GM23248 (cell line): Measurements from ENCODE around the gene ITGB2. TPM values are rescaled to one million over a fixed set of nuclear protein-coding genes. Genes with fewer than 3 reads are reported as not detected.

ENCODE experiments used
- DNase-seq: peaks from one replicate; pipeline ENCODE4 v3.0.0-alpha.2; 2015
- H2AFZ ChIP-seq: fragments of 200-600 bp; sonication (generic); 2 replicates; pipeline ENCODE4 v1.6.1; 2016; ENCODE audit warnings: antibody characterized with exemption
- H3F3A ChIP-seq: fragments of 200-600 bp; sonication (generic); 2 replicates; pipeline ENCODE4 v1.6.1; 2016; ENCODE audit warnings: mild to moderate bottlenecking, antibody characterized with exemption, mixed run types; ENCODE audit not compliant: insufficient read depth
- H3K27ac ChIP-seq: fragments of 200-600 bp; sonication (generic); 2 replicates; pipeline ENCODE4 v1.5.1; 2016; ENCODE audit warnings: mild to moderate bottlenecking
- H3K27me3 ChIP-seq: fragments of 200-600 bp; sonication (generic); replicated peaks from 2 replicates; pipeline ENCODE4 v1.6.1; 2016; ENCODE audit warnings: mild to moderate bottlenecking; ENCODE audit not compliant: insufficient read depth
- H3K36me3 ChIP-seq: fragments of 200-600 bp; sonication (generic); 2 replicates; pipeline ENCODE4 v1.6.1; 2016; ENCODE audit warnings: low read depth, mild to moderate bottlenecking
- H3K4me1 ChIP-seq: fragments of 200-600 bp; sonication (generic); 2 replicates; pipeline ENCODE4 v1.6.1; 2016; ENCODE audit warnings: mild to moderate bottlenecking; ENCODE audit not compliant: insufficient read depth
- H3K4me2 ChIP-seq: fragments of 200-600 bp; sonication (generic); one replicate; pipeline ENCODE4 v1.6.1; 2016; ENCODE audit warnings: mild to moderate bottlenecking; ENCODE audit not compliant: unreplicated experiment
- H3K4me3 ChIP-seq: fragments of 200-600 bp; sonication (generic); 2 replicates; pipeline ENCODE4 v1.5.1; 2016; ENCODE audit warnings: mild to moderate bottlenecking
- H3K79me2 ChIP-seq: fragments of 200-600 bp; sonication (generic); 2 replicates; pipeline ENCODE4 v1.6.1; 2016; ENCODE audit warnings: mild to moderate bottlenecking; ENCODE audit not compliant: insufficient read depth
- H3K9ac ChIP-seq: fragments of 200-600 bp; sonication (generic); 2 replicates; pipeline ENCODE4 v1.6.1; 2016; ENCODE audit warnings: mild to moderate bottlenecking
- H3K9me2 ChIP-seq: fragments of 200-600 bp; sonication (generic); 2 replicates; pipeline ENCODE4 v1.6.1; 2016; ENCODE audit warnings: mixed run types, mild to moderate bottlenecking, moderate library complexity; ENCODE audit not compliant: insufficient read depth
- H3K9me3 ChIP-seq: fragments of 200-600 bp; sonication (generic); one replicate; pipeline ENCODE4 v1.6.1; 2017; ENCODE audit warnings: low read depth
- H4K20me1 ChIP-seq: fragments of 200-600 bp; sonication (generic); 2 replicates; pipeline ENCODE4 v1.6.0; 2016; ENCODE audit not compliant: insufficient read depth
- EZH2 ChIP-seq: fragments of 200-600 bp; sonication (generic); IDR thresholded peaks from 2 replicates; pipeline ENCODE4 v1.6.1; 2018; ENCODE audit warnings: antibody characterized with exemption, mild to moderate bottlenecking; ENCODE audit not compliant: insufficient read depth, poor library complexity, severe bottlenecking
- EZH2phosphoT487 ChIP-seq: fragments of 200-600 bp; sonication (generic); IDR thresholded peaks from 2 replicates; pipeline ENCODE4 v1.6.1; 2018; ENCODE audit warnings: antibody characterized with exemption, moderate library complexity, mild to moderate bottlenecking, low read depth; ENCODE audit not compliant: insufficient read depth
- WGBS, 2 experiments: methylation state at CpG; one replicate each; pipeline ENCODE4 v1.1.6; 2015 to 2017; ENCODE audit warnings: low lambda C conversion rate in 2 of 2, low coverage in 1 of 2; ENCODE audit errors: missing lambda C conversion rate in 2 of 2; 5-methylcytosine and 5-hydroxymethylcytosine counted together
- in situ Hi-C: fragments of 300-500 bp; cut with MboI; formaldehyde crosslinking; loops from 2 replicates; pipeline ENCODE4 v1.15.0; 2020
- polyA plus RNA-seq: library from polyadenylated mRNA; unstranded; fragments of >200 nt; fragmentation: Nextera tagmentation; extraction: Ambion mirVana; gene quantifications from 2 replicates; pipeline ENCODE4 v1.2.1, GENCODE V29; 2016
- total RNA-seq: library from RNA; depleted of rRNA; stranded (reverse); fragments of >200 nt; shearing (Covaris generic); gene quantifications from 2 replicates; pipeline ENCODE4 v1.2.3, GENCODE V29; 2014

Gene ITGB2
- total and polyA plus RNA-seq, 2 experiments from 2014 or later, result 1.3 to 2.2 TPM

- no peaks in the 10 kb centered on the region for H3K9me2 ChIP-seq
- TF ChIP-seq EZH2, result no peak
- no peak for TF ChIP-seq EZH2phosphoT487
- H3K36me3 ChIP-seq, result no peaks in the 10 kb centered on the region
- H4K20me1 ChIP-seq, result no peaks in the 10 kb centered on the region
- WGBS, 2 experiments, result 60 to 61% methylated on average over 11 to 13 of the region's 13 CpGs
- H3K9ac ChIP-seq, result no peak overlapping the region
- H2AFZ ChIP-seq, result no peak overlapping the region
- H3K4me3 ChIP-seq, result no peak overlapping the region
- no peaks in the 10 kb centered on the region for H3K27me3 ChIP-seq
- no peaks in the 10 kb centered on the region for H3K79me2 ChIP-seq
- H3K27ac ChIP-seq, result no peak overlapping the region
- H3F3A ChIP-seq, result no peaks in the 10 kb centered on the region
- no peak for DNase-seq
- in situ Hi-C loops, result no loop called here
- H3K9me3 ChIP-seq, result no peaks in the 10 kb centered on the region
- H3K4me1 ChIP-seq, result 0 out of 2 replicates have a peak, but pooled peaks cover 5% of the 10 kb centered on the region
- H3K4me2 ChIP-seq, result no peak overlapping the region
These were observed 2.1 kb downstream of the ITGB2 start for GRCh38 chr21:44918581-44919033.

GRCh38 chr21:44918107-44918470 is 2.6 kb downstream of the ITGB2 start:
- Histone ChIP-seq H3K36me3 (no peaks in the 10 kb centered on the region), H3F3A (no peaks in the 10 kb centered on the region), H3K4me3 (no peak overlapping the region), H3K79me2 (no peaks in the 10 kb centered on the region), H3K27ac (no peak overlapping the region), H3K4me2 (no peak overlapping the region), H3K27me3 (no peaks in the 10 kb centered on the region), H2AFZ (no peak overlapping the region), H3K9ac (no peak overlapping the region), H3K9me2 (no peaks in the 10 kb centered on the region), H3K9me3 (no peaks in the 10 kb centered on the region), H3K4me1 (0 out of 2 replicates have a peak, but pooled peaks cover 5% of the 10 kb centered on the region), H4K20me1 (no peaks in the 10 kb centered on the region)
- DNase-seq, result no peak
- TF ChIP-seq EZH2phosphoT487 (no peak), EZH2 (no peak)
- WGBS, 2 experiments, result 66 to 73% methylated on average over 11 to 12 of the region's 12 CpGs
- in situ Hi-C loops, result no loop called here

GRCh38 chr21:44917446-44918106 is 3.1 kb downstream of the ITGB2 start:
- Histone ChIP-seq H3K4me1 (0 out of 2 replicates have a peak, but pooled peaks cover 5% of the 10 kb centered on the region), H3K27ac (no peak overlapping the region), H3K4me2 (no peak overlapping the region), H3F3A (no peaks in the 10 kb centered on the region), H3K79me2 (no peaks in the 10 kb centered on the region), H3K4me3 (no peak overlapping the region), H3K9me2 (no peaks in the 10 kb centered on the region), H3K27me3 (no peaks in the 10 kb centered on the region), H3K9me3 (no peaks in the 10 kb centered on the region), H2AFZ (no peak overlapping the region), H3K9ac (no peak overlapping the region), H4K20me1 (no peaks in the 10 kb centered on the region), H3K36me3 (no peaks in the 10 kb centered on the region)
- TF ChIP-seq EZH2phosphoT487 (no peak), EZH2 (no peak)
- DNase-seq, result no peak
- 78 to 82% methylated on average over 15 of the region's 15 CpGs for WGBS, 2 experiments
- in situ Hi-C loops, result no loop called here

GRCh38 chr21:44916965-44917364 is 3.7 kb downstream of the ITGB2 start:
- Histone ChIP-seq H2AFZ (no peak overlapping the region), H3K36me3 (no peaks in the 10 kb centered on the region), H3K4me3 (no peak overlapping the region), H3K4me2 (no peak overlapping the region), H3K9me3 (no peaks in the 10 kb centered on the region), H4K20me1 (no peaks in the 10 kb centered on the region), H3K79me2 (no peaks in the 10 kb centered on the region), H3K27ac (no peak overlapping the region), H3K4me1 (0 out of 2 replicates have a peak, but pooled peaks cover 5% of the 10 kb centered on the region), H3K9ac (no peak overlapping the region), H3F3A (no peaks in the 10 kb centered on the region), H3K27me3 (no peaks in the 10 kb centered on the region), H3K9me2 (no peaks in the 10 kb centered on the region)
- TF ChIP-seq EZH2phosphoT487 (no peak), EZH2 (no peak)
- in situ Hi-C loops, result no loop called here
- no peak for DNase-seq
- 66 to 73% methylated on average over 7 of the region's 7 CpGs for WGBS, 2 experiments
